HG03565 (cell line): ENCODE results near the gene OBSCN.

Experiments used
- ATAC-seq: cut with Tn5 transposase; IDR thresholded peaks from one replicate; pipeline ENCODE4 v1.9.1; 2021; ENCODE audit warnings: mild to moderate bottlenecking, moderate library complexity; ENCODE audit not compliant: unreplicated experiment

The OBSCN gene

DNA sequence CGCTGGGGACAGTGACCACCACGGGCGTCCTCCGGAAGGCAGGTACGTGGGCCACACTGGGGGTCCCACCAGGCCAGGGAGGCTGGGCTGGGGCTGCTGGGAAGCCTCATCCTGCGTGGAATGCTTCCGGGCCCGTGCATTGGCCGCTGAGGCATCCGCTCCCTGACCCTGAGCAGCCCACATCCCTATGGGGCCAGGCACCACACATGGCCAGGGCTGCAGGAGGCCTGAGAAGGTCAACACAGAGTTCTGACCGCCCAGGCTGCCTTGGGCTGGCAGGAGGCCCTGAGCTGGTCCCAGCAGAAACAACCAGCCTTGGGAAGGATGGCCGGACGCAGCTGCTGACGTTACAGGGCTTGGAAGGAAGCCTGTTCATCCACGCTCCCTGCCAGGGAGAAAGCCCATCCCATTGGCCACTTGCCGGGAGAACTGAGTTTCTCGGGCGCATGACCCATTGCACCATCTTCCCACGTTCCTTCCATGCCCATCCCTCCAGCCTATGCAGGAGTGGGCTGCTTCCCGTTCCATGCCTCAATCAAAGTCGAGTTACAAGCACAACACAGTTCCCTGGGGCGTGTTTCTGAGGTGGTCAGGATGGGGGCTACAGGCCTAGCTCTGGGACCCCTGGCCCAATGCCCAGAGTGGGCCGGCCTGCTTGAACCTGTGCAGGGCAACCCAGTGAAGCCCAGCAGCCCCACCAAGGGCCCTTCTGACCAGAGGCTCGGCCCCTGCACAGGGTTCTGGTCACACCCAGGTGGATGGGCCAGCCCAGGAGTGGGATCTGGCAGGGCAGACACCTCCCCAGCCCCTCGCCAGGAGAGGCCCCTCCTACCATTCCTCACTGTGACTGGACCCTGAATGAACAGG, 167.1 kb downstream of the OBSCN start:
- ATAC-seq: no peak

DNA sequence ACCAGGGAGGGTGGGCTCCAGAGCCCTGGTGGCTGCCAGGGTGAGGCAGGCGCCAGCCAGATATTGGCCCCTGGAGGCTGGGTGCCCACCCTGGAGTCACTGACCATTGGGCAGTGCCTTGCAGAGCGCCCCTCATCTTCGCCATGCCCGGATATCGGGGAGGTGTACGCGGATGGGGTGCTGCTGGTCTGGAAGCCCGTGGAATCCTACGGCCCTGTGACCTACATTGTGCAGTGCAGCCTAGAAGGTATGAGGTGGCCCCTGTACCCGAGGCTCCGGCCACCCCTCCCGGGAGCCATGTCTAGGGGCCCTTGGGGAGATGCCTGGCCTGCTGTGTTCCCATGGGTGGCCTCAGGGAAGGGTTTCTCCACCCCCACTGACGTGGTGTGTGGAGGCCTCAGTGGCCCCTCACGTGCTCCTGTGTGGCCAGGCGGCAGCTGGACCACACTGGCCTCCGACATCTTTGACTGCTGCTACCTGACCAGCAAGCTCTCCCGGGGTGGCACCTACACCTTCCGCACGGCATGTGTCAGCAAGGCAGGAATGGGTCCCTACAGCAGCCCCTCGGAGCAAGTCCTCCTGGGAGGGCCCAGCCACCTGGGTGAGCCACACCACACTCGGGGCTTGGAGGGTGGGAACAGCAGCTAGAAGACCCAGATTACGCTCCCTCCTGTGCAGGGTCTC, 167.9 kb downstream of the OBSCN start:
- ATAC-seq: no peak

DNA sequence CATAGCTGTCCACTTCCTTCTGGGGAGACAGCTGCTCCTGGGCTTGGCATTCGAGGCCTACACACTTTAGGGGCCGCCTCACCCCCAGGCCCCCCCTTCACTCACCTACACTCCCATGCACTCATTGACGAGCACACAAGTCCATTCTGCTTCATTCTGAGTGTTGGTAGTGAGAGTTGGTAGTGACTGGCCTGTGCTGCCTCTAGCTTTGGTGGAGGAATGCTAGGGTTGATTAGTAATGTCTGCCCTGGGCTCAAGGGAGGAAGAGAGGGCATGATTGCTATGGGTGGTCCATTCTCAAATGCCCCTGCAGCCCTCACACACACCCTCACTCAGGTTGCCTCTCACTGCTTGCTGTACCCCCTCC, 168.4 kb downstream of the OBSCN start:
- ATAC-seq: no peak

DNA sequence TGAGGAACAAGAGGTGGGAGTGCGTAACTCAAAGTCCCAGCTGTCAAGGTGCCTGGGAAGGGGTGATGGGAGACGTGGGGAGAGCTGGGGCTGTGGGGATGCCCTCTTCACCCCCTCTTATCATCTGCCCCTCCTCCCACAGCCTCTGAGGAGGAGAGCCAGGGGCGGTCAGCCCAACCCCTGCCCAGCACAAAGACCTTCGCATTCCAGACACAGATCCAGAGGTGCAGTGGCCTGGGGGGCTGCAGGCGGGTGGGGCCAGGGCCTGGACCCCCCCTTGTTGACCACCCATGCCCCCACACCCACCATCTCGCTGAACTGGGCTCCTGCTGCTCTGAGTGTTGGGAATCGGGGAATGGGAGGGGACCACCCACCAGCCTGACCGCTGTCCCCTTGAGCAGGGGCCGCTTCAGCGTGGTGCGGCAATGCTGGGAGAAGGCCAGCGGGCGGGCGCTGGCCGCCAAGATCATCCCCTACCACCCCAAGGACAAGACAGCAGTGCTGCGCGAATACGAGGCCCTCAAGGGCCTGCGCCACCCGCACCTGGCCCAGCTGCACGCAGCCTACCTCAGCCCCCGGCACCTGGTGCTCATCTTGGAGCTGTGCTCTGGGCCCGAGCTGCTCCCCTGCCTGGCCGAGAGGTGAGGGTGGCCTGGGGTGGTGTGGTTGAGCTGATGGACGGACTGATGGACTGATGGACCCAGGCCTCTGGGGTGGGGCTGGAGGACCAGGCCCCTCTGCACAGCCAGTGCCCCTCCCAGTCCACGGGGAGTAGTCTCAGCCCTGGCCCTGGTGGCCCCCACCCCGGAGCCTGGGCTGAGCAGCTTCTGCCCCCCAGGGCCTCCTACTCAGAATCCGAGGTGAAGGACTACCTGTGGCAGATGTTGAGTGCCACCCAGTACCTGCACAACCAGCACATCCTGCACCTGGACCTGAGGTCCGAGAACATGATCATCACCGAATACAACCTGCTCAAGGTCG, 169.1 kb downstream of the OBSCN start:
- ATAC-seq: no peak

DNA sequence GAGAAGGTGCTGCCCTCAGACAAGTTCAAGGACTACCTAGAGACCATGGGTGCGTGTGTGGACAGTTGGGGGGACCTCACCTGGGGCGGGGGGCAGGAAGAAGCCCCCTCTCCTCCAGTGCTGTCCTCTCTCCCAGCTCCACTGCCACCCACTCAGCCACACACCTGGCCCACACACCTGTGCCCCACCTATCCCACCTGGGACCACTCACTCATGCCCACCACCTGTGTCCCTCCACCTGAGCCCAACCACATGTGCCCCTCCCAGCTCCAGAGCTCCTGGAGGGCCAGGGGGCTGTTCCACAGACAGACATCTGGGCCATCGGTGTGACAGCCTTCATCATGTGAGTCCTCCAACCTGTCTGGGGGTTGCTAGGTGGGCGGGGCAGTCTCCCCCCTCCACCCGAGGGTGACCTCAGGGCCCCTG, 169.8 kb downstream of the OBSCN start:
- no peak for ATAC-seq

DNA sequence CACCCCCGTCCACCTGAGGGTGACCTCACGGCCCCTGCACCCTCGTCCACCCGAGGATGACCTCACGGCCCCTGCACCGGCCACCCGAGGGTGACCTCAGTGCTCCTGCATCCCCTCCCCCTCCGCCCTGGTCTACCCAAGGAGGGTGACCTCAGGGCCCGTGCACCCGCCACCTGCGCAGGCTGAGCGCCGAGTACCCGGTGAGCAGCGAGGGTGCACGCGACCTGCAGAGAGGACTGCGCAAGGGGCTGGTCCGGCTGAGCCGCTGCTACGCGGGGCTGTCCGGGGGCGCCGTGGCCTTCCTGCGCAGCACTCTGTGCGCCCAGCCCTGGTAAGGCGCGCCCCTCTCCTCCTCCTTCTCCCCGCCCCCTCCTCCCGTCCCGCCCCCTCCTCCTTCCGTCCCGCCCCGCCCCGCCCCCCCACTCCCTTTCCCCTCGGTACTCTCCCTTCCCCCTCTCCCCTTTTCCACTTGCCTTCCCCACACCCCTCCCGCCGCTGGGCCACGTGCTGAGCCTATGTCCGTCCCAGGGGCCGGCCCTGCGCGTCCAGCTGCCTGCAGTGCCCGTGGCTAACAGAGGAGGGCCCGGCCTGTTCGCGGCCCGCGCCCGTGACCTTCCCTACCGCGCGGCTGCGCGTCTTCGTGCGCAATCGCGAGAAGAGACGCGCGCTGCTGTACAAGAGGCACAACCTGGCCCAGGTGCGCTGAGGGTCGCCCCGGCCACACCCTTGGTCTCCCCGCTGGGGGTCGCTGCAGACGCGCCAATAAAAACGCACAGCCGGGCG, 170.4 kb downstream of the OBSCN start:
- no peak for ATAC-seq

DNA sequence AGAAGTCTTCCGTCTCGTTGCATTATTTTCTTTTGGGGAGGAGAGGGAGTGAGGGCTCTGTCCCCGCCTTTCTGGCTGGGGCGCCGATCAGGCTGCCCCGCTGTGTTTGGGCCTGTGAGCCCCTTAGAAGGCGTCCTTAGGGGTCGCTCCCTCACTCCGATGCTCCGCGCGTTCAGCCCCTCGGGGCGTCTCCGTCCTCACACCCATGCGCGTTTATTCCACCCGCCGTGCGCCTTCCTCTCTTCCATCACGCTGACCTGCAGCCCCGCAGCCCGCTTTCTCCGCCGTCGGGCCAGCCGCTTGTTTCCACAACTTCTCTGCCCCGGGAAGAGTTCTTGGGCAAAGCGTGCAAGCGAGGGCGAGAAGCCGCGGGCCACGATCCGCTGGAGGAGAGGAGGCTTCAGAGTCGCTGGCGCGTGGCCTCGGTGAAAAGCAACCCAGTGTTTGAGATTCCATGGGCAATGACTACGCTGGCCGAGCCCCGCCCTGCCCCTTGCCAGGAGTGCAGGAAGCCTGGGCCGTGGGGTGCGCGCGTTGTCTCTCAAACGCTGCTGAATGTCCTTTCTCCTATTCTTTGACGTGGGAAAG, 171.1 kb downstream of the OBSCN start:
- no peak for ATAC-seq

DNA sequence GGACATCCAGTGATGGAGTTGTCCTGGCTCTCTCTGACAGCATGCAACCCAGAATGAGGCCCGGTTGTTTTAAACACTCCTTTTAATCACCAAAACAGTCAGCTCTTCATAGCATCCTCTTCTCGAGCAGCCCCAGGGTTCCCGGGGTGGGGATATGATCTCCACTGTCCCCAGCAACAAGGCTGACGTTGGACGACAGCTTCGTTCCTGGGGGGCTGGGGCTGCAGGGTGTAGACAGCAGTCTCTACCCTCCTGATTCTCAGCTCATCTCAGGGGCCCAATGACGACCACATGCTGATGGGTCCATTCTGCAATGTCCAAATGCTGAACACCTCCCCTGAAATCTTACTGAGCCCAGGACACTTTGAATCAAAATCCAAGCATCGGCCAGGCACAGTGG, 171.8 kb downstream of the OBSCN start:
- ATAC-seq: no peak

DNA sequence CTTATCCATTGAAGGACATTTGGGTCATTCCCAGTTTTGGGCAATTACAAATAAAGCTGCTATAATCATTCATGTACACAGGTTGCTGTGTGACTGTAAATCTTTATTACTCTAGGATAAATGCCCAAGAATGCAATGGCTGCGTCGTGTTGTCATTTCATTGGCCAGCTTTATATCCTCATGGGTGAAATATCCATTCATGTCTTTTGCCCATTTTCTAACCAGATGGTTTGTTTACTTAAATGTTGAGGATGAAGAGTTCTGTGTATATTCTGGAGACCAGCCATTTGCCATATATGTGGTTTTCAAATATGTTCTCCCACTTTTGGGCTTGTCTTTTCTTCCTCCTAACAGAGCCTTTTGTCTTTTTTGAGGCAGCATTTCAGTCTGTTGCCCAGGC, 173.5 kb downstream of the OBSCN start:
- ATAC-seq: no peak

DNA sequence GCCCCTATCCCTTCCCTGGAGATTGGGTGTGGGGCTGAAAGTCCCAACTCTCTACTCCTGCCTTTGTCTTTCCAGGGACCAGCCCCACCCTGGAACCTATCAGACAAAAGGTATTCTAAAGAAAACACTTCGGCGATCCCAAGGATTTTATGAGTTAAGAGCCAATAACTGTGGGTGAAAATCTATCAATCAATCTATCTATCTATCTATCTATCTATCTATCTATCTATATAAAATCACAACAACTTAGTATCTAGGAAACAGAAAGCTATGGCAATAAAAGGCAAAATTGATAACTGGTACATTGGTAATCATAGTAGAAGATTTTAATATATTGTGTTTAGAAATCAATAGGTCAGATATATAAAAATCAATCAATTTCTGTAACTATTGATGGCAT, 175.9 kb downstream of the OBSCN start:
- no peak for ATAC-seq

DNA sequence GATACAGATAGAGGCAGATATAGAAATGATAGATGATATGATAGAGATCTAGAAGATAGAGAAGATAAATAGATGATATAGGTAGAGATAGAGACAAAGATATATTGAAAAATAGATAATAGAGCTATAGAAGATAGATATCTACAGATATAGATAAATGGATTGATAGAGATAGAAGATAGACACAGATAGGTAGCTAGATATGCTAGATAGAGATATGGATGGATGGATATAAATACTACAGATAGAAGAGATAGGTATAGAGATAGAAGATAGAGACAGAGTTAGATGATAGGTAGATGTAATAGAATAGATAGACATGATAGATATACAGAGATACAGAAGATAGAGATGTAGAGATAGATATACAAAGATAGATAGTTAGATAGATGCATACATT, 177.4 kb downstream of the OBSCN start:
- no peak for ATAC-seq

DNA sequence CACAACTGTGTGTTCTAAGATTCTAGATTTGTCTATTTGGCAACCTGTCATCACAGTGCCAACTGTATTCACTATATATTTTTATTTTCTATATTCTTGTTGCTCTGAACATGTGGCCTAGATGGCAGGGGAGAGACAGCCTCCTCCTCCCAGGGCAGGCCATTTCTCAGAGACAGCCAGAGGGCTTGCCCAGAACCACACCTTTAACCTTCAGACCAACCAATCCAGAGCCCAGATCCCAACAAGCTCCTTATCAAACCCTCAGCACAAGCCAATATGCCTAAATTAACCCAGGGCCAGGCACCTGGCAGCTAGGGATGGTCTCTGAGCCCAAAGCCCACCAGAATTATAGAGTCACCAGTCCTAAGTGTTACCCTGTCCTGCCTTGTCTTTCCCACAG, 179.5 kb downstream of the OBSCN start:
- no peak for ATAC-seq

DNA sequence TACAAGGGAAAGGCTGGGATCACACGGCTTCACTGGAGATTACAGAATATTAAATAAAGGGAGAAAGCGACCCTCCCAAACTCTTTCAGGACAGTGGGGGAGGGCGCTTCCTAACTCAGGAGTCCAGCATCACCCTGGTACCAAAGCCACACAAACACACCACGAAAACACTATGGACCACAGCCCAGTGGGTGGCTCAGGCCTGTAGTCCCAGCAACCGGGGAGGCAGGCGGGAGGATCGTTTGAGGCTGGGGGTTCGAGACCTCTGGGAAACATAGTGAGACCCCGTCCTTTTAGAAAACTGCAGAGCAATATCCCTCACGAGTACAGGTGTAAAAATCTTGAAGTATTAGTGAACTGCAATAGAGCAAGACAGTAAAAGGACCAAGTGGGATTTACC, 182.8 kb downstream of the OBSCN start:
- no peak for ATAC-seq

DNA sequence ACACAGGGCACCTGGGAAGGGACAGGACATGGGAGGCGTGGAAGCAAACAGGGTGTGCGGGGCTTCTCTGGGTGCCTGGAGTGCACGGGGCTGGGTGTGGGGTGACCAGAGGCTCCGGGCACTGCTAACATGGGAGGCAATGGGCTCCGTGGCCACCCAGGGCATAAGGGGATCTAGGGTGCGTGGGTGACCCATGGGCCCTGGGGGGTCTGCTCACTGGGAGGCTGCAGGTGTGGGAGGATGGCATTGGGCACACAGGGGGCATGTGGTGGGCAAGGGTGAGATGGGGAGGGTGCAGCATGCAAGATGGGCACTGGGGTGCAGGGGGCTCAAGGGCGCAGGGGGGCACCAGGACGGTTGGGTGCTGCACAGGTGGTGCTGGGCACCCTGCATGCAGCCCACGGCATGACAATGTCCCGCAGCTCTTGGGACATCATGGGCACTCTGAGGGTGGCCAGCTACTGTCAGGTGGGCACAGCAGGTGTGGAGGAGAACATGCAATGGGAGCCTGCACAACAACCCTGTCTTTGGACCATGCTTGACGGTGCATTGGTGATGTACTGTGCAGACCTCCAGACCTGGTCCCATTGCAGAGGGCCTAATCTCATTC, 183.7 kb downstream of the OBSCN start:
- ATAC-seq: no peak

DNA sequence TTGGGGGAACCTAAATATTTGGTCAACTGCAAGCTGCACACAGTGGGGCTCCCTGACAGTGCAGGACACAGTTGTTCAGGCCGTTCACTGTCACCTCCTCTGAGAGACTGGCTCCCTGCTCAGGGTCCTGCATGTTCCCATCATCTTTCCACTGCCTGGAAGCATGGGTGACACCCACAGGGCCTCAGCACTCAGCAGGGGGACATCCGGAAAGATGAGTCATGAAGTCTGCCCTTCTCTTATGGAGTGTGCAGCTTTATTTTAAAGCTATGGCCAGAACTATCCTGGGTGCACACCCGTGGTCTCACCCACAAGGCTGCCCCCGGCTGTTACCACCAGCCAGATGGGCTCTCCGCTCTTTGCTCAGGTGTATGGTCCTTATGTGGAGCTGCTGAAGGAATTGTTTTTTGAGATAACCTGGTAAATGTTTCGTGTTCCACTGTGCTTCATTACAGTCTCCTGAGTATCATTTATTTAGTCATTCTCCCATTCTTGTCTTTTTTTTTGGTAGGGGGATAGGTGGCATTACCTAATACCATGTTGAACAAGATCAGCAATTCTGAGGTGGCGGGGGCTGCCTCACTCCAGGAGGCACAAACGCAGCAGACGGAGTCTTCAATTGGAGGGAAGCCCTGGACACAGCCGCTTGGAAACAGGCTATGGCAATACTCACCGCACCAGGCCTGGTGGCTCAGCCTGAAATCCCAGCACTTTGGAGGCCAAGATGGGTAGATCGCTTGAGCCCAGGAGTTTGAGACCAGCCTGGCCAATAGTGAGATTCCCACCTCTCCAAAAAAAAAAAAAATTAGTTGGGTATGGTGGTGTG, 184.5 kb downstream of the OBSCN start:
- ATAC-seq: no peak

DNA sequence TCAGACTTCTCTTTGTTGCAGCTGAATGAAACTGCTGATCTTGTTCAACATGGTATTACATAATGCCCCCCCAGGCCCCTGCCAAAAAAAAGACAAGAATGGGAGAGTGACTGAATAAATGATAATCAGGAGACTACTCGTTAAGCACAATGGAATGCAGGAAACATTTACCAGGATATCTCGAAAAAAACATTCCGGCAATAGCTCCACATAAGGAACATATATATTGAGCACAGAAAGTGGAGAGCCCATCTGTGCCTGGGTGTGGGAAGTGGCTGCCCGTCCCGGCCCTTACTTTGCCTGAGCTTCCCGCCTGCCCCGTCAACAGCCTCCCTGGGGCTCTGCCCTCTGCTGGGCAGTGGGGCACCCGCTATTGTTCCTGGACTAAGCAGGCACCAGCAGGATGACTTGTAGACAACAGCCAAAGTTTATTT, 185.4 kb downstream of the OBSCN start:
- ATAC-seq: no peak

DNA sequence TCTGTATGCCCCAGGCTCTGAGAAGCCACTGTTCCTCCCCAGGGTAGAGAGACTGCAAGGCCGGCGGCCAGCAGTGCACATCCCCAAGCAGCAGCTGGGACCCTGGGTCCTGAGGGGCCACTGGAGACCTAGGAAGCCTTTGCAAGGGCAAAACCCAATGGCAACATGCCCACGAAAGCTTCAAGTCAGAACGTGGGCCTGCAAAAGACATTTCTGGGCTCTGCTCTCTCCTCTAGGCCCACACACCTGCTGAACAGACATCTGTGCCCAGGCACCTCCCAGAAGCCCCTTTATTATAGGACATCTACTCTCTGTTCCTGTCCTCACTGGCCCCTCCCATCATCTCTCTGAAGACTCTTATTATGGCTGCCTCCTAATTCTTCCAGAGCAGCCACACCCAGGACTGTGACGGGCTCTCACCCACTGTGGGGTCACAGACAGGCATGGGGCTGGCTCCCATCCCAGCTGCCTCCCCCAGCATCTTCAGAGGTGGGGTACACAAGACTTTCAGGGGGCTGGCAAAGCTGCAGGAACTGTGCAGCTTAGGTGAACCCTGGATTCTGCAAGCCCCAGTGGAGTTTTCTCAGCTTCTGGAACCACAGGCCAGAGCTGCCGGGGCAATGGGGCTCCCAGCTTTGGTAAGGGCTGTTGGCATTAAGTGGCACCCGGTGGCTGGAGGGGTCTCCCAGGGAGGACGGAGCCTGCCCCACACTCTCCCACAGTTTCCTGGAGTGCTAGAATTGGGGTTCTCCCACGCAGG, 186.1 kb downstream of the OBSCN start:
- no peak for ATAC-seq
